ENCODE results near the gene DNA2.
"Not testable (repeated sequence)": the region's sequence is repeated elsewhere in the genome, so short reads cannot be mapped to it uniquely, and the experiment has no call there.

The DNA2 gene

DNA sequence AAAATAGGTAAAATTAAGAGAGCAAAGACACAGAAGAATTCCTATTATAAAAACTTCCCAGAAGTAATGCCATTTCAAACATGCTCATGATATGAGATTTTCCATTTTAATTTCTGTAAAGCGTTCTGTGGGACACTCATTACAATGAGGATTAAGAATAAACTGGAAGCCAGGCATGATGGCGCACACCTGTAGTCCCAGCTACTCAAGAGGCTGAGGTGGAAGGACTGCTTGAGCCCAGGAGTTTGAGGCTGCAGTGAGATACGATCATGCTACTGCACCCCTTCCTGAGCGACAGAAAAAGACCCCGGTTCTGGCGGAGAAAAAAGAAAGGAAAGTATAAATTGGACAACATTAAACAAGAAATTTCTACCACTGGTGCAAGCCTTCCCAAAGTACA lies 1.5 kb downstream of the DNA2 start:
- DNase-seq (ENCODE audit: low read depth): no peak
- H3K4me3 ChIP-seq (replicated peaks; ENCODE audit: low read depth, low read length): peak overlapping the region; percentile 90
- TF ChIP-seq, protein P1, sequence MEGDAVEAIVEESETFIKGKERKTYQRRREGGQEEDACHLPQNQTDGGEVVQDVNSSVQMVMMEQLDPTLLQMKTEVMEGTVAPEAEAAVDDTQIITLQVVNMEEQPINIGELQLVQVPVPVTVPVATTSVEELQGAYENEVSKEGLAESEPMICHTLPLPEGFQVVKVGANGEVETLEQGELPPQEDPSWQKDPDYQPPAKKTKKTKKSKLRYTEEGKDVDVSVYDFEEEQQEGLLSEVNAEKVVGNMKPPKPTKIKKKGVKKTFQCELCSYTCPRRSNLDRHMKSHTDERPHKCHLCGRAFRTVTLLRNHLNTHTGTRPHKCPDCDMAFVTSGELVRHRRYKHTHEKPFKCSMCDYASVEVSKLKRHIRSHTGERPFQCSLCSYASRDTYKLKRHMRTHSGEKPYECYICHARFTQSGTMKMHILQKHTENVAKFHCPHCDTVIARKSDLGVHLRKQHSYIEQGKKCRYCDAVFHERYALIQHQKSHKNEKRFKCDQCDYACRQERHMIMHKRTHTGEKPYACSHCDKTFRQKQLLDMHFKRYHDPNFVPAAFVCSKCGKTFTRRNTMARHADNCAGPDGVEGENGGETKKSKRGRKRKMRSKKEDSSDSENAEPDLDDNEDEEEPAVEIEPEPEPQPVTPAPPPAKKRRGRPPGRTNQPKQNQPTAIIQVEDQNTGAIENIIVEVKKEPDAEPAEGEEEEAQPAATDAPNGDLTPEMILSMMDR (IDR thresholded peaks at IDR 0.05; ENCODE audit: low read length, missing control alignments): no peak

DNA sequence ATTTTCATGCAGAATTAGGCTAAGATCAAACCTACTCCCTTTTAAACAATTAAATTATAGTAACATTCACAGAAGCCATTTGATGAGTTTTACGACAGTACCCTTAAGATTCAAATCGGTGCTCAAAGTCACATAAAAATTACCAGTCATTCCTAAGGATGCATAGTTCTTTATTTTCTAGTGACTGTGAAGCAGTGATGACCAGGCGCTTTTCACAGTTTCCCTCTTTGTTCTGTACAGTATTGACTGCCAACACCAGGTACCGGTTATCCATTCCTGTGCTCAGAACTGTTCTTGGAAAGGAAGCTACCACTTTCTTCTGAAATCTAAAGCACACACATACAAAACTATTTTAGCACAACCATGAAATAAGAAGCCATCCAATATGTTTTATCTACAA lies 1.9 kb downstream of the DNA2 start:
- TF ChIP-seq, protein P1 (IDR thresholded peaks at IDR 0.05; ENCODE audit: low read length, missing control alignments): no peak
- no peak overlapping the region for H3K4me3 ChIP-seq (replicated peaks; ENCODE audit: low read depth, low read length)
- DNase-seq (ENCODE audit: low read depth): no peak

DNA sequence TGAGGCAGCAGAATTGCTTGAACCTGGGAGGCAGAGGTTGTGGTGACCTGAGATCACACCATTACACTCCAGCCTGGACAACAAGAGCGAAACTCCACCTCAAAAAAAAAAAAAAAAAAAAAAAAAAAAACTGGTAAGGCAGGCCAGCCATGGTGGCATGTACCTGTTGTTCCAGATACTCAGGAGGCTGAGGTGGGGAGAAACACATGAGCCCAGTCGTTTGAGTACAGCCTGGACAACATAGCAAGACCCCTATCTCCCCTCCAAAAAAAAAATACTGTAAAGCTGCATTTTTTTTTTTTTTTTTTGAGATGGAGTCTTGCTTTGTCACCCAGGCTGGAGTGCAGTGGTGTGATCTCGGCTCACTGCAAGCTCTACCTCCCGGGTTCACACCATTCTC lies 7.0 kb downstream of the DNA2 start:
- H3K4me3 ChIP-seq (replicated peaks; ENCODE audit: low read depth, low read length); DNase-seq (ENCODE audit: low read depth): not testable (repeated sequence)

DNA sequence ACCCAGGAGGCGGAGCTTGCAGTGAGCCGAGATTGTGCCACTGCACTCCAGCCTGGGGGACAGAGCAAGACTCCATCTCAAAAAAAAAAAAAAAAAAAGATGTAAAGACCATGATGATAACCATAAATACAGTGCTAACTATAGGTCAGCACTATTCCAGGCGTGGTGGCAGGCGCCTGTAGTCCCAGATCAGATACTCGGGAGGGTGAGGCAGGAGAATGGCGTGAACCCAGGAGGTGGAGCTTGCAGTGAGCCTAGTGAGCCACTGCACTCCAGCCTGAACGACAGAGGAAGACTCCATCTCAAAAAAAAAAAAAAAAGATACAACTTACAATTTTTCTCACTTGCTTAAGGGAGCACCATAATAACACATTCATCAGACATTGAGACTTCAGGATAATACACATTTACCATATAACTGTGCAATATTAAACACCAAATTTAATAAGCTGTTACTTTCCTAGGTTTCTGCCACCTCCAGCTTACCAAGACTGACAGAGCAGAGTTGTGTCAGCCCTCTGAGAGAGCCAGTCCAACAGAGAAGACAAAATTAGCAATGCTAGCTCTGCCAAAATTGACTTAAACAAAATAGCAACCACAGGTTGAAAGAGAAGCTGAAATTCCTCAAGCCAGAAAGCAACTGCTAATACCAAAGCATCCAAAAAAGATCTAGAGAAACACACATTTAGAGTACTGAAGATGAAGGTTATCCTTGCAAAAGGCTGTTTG lies 8.2 kb downstream of the DNA2 start:
- DNase-seq (ENCODE audit: low read depth): no peak
- no peak overlapping the region for H3K4me3 ChIP-seq (replicated peaks; ENCODE audit: low read depth, low read length)
- TF ChIP-seq, protein P1 (IDR thresholded peaks at IDR 0.05; ENCODE audit: low read length, missing control alignments): no peak

DNA sequence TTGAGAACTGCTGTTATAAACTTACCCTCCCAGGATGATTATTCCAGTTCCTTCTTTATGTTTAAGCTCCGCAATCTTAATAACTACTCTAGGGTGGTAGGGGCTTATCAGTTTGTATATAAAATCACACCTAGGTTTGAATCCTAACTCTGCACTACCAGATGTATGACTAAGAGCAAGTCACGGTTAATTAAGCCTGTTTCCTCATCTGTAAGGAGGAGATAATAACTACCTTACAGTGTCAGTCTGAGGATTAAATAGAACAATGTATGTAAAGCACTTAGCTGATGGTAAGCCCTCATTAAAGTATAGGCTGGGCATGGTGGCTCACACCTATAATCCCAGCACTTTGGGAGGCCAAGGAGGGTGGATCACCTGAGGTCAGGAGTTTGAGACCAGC lies 9.2 kb downstream of the DNA2 start:
- H3K4me3 ChIP-seq (replicated peaks; ENCODE audit: low read depth, low read length): no peak overlapping the region
- no peak for DNase-seq (ENCODE audit: low read depth)
- TF ChIP-seq, protein P1 (IDR thresholded peaks at IDR 0.05; ENCODE audit: low read length, missing control alignments): no peak

DNA sequence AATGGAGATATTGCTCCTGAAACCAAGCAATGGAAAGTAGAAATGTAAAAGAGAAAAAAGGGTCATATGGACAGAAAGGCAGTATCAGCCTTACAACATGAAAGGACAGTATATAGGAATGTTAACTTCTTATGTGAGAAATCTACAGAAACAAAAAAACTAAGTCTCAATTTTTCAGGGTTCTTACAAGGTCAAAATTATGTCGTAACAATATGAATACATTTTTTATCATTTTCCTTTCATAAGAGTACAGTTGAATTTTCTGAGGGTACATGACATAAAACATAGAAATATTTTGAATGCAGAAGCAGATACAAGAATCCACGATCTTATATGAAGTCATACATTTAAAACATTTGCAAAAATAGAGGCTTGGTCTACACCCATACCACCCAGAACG lies 10.7 kb downstream of the DNA2 start:
- no peak for DNase-seq (ENCODE audit: low read depth)
- TF ChIP-seq, protein P1 (IDR thresholded peaks at IDR 0.05; ENCODE audit: low read length, missing control alignments): no peak

DNA sequence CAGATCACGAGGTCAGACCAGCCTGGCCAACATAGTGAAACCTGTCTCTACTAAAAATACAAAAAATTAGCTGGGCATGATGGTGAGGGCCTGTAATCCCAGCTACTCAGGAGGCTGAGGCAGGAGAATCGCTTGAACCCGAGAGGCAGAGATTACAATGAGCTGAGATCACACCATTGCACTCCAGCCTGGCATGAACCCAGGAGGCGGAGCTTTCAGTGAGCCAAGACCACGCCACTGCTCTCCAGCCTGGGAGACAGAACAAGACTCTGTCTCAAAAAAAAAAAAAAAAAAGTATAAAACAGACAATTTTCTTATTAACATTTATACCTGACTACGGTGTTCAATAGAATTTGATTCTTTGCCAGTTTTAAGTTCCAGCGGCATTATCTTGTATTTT lies 22.1 kb downstream of the DNA2 start:
- peak; percentile 47 for DNase-seq (ENCODE audit: low read depth)

More for the DNA sequence above, 10.7 kb downstream of the DNA2 start:
- no peak overlapping the region for H3K4me3 ChIP-seq (replicated peaks; ENCODE audit: low read depth, low read length)

DNA sequence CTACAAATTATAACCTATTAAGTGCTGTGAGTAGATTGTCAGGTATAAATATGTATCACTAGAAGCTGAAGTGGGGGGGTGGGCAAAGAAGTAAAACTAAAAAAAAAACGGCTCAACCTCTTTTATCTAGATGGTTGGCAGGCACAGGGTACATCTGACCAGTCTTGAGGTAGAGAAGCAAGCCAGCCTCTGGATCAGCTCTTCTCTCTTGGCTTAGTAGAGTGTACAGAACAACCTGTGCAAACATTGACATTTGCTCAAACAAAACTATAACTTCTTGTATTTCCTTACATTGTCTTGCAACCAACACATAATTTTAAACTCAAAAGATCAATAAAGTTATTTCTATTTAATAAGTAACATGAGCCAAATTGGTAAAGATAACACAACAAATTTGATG lies 25.6 kb downstream of the DNA2 start:
- H3K4me3 ChIP-seq (replicated peaks; ENCODE audit: low read depth, low read length): no peak overlapping the region
- TF ChIP-seq, protein P1 (IDR thresholded peaks at IDR 0.05; ENCODE audit: low read length, missing control alignments): no peak
- DNase-seq (ENCODE audit: low read depth): no peak

More for the DNA sequence above, 22.1 kb downstream of the DNA2 start:
- H3K4me3 ChIP-seq (replicated peaks; ENCODE audit: low read depth, low read length): not testable (repeated sequence)

Measured in fibroblast of pulmonary artery (primary cell).